Muscle layer of colon (tissue), 2 donors: ENCODE data around the gene CRHBP.

Source experiments
- H3K27ac ChIP-seq: one replicate; pipeline ENCODE4 v1.7.0; 2013; ENCODE audit warnings: low read depth, mild to moderate bottlenecking, low read length, moderate library complexity
- H3K27me3 ChIP-seq, 2 donors: one replicate each; pipeline ENCODE4 v1.7.0; 2013; ENCODE audit warnings: low read length in 2 of 2, mild to moderate bottlenecking in 2 of 2; ENCODE audit not compliant: insufficient read depth in 2 of 2, control insufficient read depth in 1 of 2
- H3K36me3 ChIP-seq: one replicate; pipeline ENCODE4 v1.7.0; 2013; ENCODE audit warnings: mild to moderate bottlenecking, low read length; ENCODE audit not compliant: insufficient read depth
- H3K4me1 ChIP-seq: one replicate; pipeline ENCODE4 v1.7.0; 2013; ENCODE audit warnings: mild to moderate bottlenecking, low read length; ENCODE audit not compliant: insufficient read depth
- H3K4me3 ChIP-seq, 2 donors: one replicate each; pipeline ENCODE4 v1.7.0; 2013; ENCODE audit warnings: low read length in 2 of 2, low read depth in 1 of 2, mild to moderate bottlenecking in 1 of 2, moderate library complexity in 1 of 2
- H3K9ac ChIP-seq: one replicate; pipeline ENCODE4 v1.7.0; 2013; ENCODE audit warnings: low read length
- H3K9me3 ChIP-seq: one replicate; pipeline ENCODE4 v1.7.0; 2013; ENCODE audit warnings: mild to moderate bottlenecking, low read length
- donor health status: abdominal sarcoma.
- donor health status: Adenocarcinoma of cecum.

CRHBP gene

GRCh38 chr5:77017668-77018067, 64.8 kb downstream of the CRHBP start:
- Histone ChIP-seq H3K27ac (no peak overlapping the region), H3K4me1 (no peaks in the 10 kb centered on the region), H3K9me3 (no peaks in the 10 kb centered on the region), H3K27me3 (no peaks in the 10 kb centered on the region), H3K4me3 (no peak overlapping the region), H3K36me3 (no peaks in the 10 kb centered on the region), H3K9ac (no peak overlapping the region)
